DMS 273 treated with DMSO at 0.1 percent for 48 hours (cell line): ENCODE measurements around the gene TMSB10.
"Not testable (repeated sequence)": the region's sequence is repeated elsewhere in the genome, so short reads cannot be mapped to it uniquely, and the experiment has no call there.

Source experiments
- DNase-seq: peaks from one replicate; lab custom pipeline; 2025; lab: John Stamatoyannopoulos, UW

Gene TMSB10

GRCh38 chr2:84940088-84940470 is 34.6 kb downstream of the TMSB10 start:
- DNase-seq, result no peak

- no peak for DNase-seq
These were observed 35.5 kb downstream of the TMSB10 start for GRCh38 chr2:84940831-84941412.

GRCh38 chr2:84942166-84942565 is 36.7 kb downstream of the TMSB10 start:
- no peak for DNase-seq

GRCh38 chr2:84942964-84943421 is 37.5 kb downstream of the TMSB10 start:
- no peak for DNase-seq

- no peak for DNase-seq
These were observed 38.9 kb downstream of the TMSB10 start for GRCh38 chr2:84944295-84944909.

- DNase-seq, result not testable (repeated sequence)
These were observed 40.4 kb downstream of the TMSB10 start for GRCh38 chr2:84945838-84946203.

- no peak for DNase-seq
These were observed 41.0 kb downstream of the TMSB10 start for GRCh38 chr2:84946204-84947009.

- no peak for DNase-seq
These were observed 41.6 kb downstream of the TMSB10 start for GRCh38 chr2:84947010-84947593.

- no peak for DNase-seq
These were observed 48.1 kb downstream of the TMSB10 start for GRCh38 chr2:84953535-84953934.

- no peak for DNase-seq
These were observed 48.9 kb downstream of the TMSB10 start for GRCh38 chr2:84954329-84954728.
